Rectal smooth muscle tissue (tissue), 1 donor: ENCODE data around the gene PDZD2.

Source experiments
- H3K27ac ChIP-seq: one replicate; pipeline ENCODE4 v1.7.0; 2013; ENCODE audit warnings: low read depth, low read length, inconsistent platforms
- H3K27me3 ChIP-seq: one replicate; pipeline ENCODE4 v1.7.0; 2013; ENCODE audit warnings: low read length; ENCODE audit not compliant: control insufficient read depth, insufficient read depth
- H3K36me3 ChIP-seq: one replicate; pipeline ENCODE4 v1.7.0; 2013; ENCODE audit warnings: low read length; ENCODE audit not compliant: control insufficient read depth, insufficient read depth
- H3K4me1 ChIP-seq: one replicate; pipeline ENCODE4 v1.7.0; 2013; ENCODE audit warnings: low read length; ENCODE audit not compliant: control insufficient read depth, insufficient read depth
- H3K4me3 ChIP-seq: one replicate; pipeline ENCODE4 v1.7.0; 2013; ENCODE audit warnings: low read length
- H3K9ac ChIP-seq: one replicate; pipeline ENCODE4 v1.7.0; 2013; ENCODE audit warnings: low read length

PDZD2 gene

DNA sequence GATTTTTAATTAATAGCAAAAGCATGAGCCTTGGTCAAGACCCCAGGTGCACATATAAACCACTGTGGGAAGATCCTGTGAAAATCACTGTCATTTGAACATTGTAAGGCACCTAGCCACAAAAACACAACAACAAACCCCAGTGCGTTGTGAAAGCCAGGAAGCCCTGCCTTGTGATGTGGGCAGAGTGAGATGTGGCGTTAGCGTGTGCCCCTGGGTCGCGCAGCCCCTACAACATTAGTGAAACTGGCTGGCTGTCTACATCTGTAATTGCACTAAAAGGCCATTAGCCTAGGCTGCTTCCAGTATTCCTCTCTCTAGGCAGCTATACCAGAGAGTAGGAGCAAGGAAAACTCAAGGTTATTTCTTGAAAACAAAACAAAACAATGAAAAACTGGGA, 21.1 kb upstream of the PDZD2 start:
- H3K27ac ChIP-seq: no peak overlapping the region
- H3K4me1 ChIP-seq: no peaks in the 10 kb centered on the region
- H3K4me3 ChIP-seq: no peak overlapping the region
- peaks cover 3% of the 10 kb centered on the region for H3K27me3 ChIP-seq
- no peak overlapping the region for H3K9ac ChIP-seq
- H3K36me3 ChIP-seq: no peaks in the 10 kb centered on the region

DNA sequence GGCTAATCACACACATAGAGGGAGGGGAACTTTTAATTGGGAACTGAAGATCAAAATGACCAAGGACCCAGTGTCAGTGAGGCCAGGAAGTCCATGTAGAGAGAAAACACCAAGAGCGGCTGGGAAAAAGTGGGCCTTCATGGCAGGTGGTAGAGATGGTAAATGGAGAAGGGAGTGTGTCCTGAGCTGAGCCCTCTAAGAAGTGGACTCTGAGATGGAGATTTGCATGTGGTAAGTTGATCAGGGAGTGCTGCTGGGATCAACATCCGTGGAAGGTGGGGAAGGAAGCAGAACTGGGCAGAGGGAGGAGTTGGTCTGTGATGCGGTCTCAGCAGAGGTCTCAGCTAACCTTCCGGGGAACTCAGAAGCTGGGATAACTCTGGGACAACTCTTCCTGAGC, 18.9 kb upstream of the PDZD2 start:
- Histone ChIP-seq H3K27ac (no peak overlapping the region), H3K4me3 (no peak overlapping the region), H3K27me3 (peaks cover 3% of the 10 kb centered on the region), H3K9ac (no peak overlapping the region), H3K4me1 (no peaks in the 10 kb centered on the region), H3K36me3 (no peaks in the 10 kb centered on the region)

- Histone ChIP-seq H3K27me3 (peaks cover 1% of the 10 kb centered on the region), H3K27ac (no peak overlapping the region), H3K4me1 (no peaks in the 10 kb centered on the region), H3K36me3 (no peaks in the 10 kb centered on the region), H3K4me3 (no peak overlapping the region), H3K9ac (no peak overlapping the region)
Observed at GRCh38 chr5:31623249-31623648, 15.7 kb upstream of the PDZD2 start.

GRCh38 chr5:31625394-31625793, 13.5 kb upstream of the PDZD2 start:
- Histone ChIP-seq H3K4me3 (no peak overlapping the region), H3K9ac (no peak overlapping the region), H3K27me3 (no peaks in the 10 kb centered on the region), H3K27ac (no peak overlapping the region), H3K4me1 (no peaks in the 10 kb centered on the region), H3K36me3 (no peaks in the 10 kb centered on the region)

DNA sequence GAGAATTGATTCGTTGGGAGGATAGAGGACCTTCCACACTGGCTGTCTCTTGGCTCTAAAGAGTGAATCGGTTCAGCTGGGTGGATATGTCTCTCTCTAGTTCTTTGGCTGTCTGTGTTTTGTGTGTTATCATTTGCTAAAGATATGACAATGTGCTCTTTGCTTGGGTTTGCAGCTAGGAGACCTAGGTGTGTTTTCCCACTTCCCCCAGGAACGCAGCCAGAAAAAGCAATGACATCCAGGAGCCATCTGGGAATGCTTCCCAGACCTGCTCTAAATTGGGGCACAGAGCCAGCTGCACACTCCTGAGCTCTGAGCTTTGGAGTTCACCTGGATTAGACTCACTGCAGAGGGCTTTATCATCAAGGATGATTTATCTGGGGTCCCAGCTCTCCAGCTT, 12.8 kb upstream of the PDZD2 start:
- Histone ChIP-seq H3K9ac (no peak overlapping the region), H3K4me3 (no peak overlapping the region), H3K4me1 (no peaks in the 10 kb centered on the region), H3K27ac (no peak overlapping the region), H3K27me3 (no peaks in the 10 kb centered on the region), H3K36me3 (no peaks in the 10 kb centered on the region)

- no peaks in the 10 kb centered on the region for H3K36me3 ChIP-seq
- H3K4me3 ChIP-seq: no peak overlapping the region
- H3K4me1 ChIP-seq: no peaks in the 10 kb centered on the region
- H3K9ac ChIP-seq: no peak overlapping the region
- H3K27me3 ChIP-seq: no peaks in the 10 kb centered on the region
- H3K27ac ChIP-seq: no peak overlapping the region
Observed at GRCh38 chr5:31626604-31627234, 12.2 kb upstream of the PDZD2 start.

GRCh38 chr5:31630931-31631330, 8.0 kb upstream of the PDZD2 start:
- H3K36me3 ChIP-seq: no peaks in the 10 kb centered on the region
- H3K4me3 ChIP-seq: no peak overlapping the region
- no peaks in the 10 kb centered on the region for H3K4me1 ChIP-seq
- no peak overlapping the region for H3K9ac ChIP-seq
- no peak overlapping the region for H3K27ac ChIP-seq
- H3K27me3 ChIP-seq: no peaks in the 10 kb centered on the region

- Histone ChIP-seq H3K27ac (no peak overlapping the region), H3K4me3 (no peak overlapping the region), H3K4me1 (no peaks in the 10 kb centered on the region), H3K36me3 (no peaks in the 10 kb centered on the region), H3K9ac (no peak overlapping the region), H3K27me3 (no peaks in the 10 kb centered on the region)
Observed at GRCh38 chr5:31632460-31632859, 6.5 kb upstream of the PDZD2 start.

DNA sequence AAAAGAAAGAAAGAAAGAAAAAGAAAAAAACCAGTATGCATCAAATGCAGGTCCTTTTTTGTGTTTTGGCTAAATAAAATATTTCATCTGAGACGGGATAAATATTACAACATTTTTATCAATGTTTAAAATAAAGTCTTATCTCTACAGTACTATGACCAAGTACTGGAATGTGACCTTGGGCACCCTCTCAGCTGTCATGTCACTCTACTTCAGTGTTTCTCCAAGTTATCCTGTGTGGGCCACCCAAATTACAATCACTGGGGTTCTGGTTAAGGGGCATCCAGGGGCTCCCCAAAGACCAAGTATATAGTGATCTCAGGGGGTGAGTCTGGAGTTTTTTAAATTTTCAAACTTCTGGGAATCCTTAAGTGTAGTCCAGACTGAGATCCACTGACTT, 3.5 kb upstream of the PDZD2 start:
- H3K27ac ChIP-seq: no peak overlapping the region
- H3K9ac ChIP-seq: no peak overlapping the region
- H3K27me3 ChIP-seq: peaks cover 2% of the 10 kb centered on the region
- H3K4me1 ChIP-seq: peaks cover 5% of the 10 kb centered on the region
- H3K36me3 ChIP-seq: no peaks in the 10 kb centered on the region
- no peak overlapping the region for H3K4me3 ChIP-seq

DNA sequence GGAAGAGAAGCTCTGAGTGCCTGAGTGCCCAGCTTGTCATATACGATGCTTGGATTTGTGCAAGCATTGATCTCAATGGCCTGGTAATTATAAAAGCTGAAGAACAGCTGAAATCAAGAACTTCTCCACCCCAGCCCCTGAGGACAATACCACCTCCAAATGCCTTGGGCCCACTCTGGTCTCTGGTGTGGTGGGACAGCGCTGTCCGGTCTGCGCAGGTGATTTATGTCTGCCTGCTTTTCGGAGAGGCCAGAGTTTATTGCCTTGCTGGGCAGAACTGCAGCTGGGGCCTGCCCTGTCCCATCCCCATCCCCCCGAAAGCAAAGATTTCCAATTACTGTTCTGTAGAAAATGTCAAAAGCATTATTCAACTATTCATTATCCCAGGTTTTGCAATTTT, 1.1 kb upstream of the PDZD2 start:
- no peak overlapping the region for H3K9ac ChIP-seq
- H3K36me3 ChIP-seq: no peaks in the 10 kb centered on the region
- peaks cover 2% of the 10 kb centered on the region for H3K27me3 ChIP-seq
- H3K4me1 ChIP-seq: peaks cover 5% of the 10 kb centered on the region
- H3K27ac ChIP-seq: no peak overlapping the region
- H3K4me3 ChIP-seq: no peak overlapping the region

- H3K4me1 ChIP-seq: peaks cover 5% of the 10 kb centered on the region
- H3K4me3 ChIP-seq: peak overlapping the region; percentile 65
- peaks cover 2% of the 10 kb centered on the region for H3K27me3 ChIP-seq
- no peak overlapping the region for H3K9ac ChIP-seq
- no peak overlapping the region for H3K27ac ChIP-seq
- no peaks in the 10 kb centered on the region for H3K36me3 ChIP-seq
Observed at GRCh38 chr5:31638345-31638744, 586 bp upstream of the PDZD2 start.

- no peaks in the 10 kb centered on the region for H3K36me3 ChIP-seq
- H3K4me1 ChIP-seq: peaks cover 5% of the 10 kb centered on the region
- no peak overlapping the region for H3K27ac ChIP-seq
- peak overlapping the region; percentile 65 for H3K4me3 ChIP-seq
- H3K9ac ChIP-seq: no peak overlapping the region
- peaks cover 2% of the 10 kb centered on the region for H3K27me3 ChIP-seq
Observed at GRCh38 chr5:31639481-31640411, 815 bp downstream of the PDZD2 start.

- Histone ChIP-seq H3K27me3 (peaks cover 2% of the 10 kb centered on the region), H3K9ac (no peak overlapping the region), H3K27ac (no peak overlapping the region), H3K36me3 (no peaks in the 10 kb centered on the region), H3K4me1 (peaks cover 5% of the 10 kb centered on the region), H3K4me3 (no peak overlapping the region)
Observed at GRCh38 chr5:31640573-31640972, 1.6 kb downstream of the PDZD2 start.
